CD4-positive, alpha-beta memory T cell (primary cell): ENCODE data around the gene FTCDNL1. TPM values are rescaled to one million over a fixed set of nuclear protein-coding genes. Genes with fewer than 3 reads are reported as not detected.

ENCODE experiments used
- CTCF ChIA-PET: fragments of 350-600 bp; sonication (Branson Sonifier 250); formaldehyde crosslinking; loops from one replicate; lab custom pipeline; 2021; ENCODE audit warnings: inconsistent platforms; ENCODE audit not compliant: partially characterized antibody; lab: Charles Lee
- POLR2A ChIA-PET: fragments of 350-600 bp; sonication (Branson Sonifier 250); formaldehyde crosslinking; loops from one replicate; lab custom pipeline; 2021; ENCODE audit not compliant: partially characterized antibody; lab: Charles Lee
- DNase-seq, 5 donors: peaks; one replicate each; pipeline versions ENCODE4 v3.0.0 to v3.0.0-alpha.2; 2020 to 2022; ENCODE audit warnings: mixed read lengths in 1 of 5
- H3K27ac ChIP-seq: one replicate; pipeline ENCODE4 v1.7.0; 2013; ENCODE audit warnings: low read depth, low read length
- H3K27me3 ChIP-seq: 2 replicates; pipeline ENCODE4 v1.7.0; 2013; ENCODE audit warnings: mild to moderate bottlenecking, low read length, moderate library complexity; ENCODE audit not compliant: insufficient read depth
- H3K36me3 ChIP-seq: 2 replicates; pipeline ENCODE4 v1.7.0; 2013; ENCODE audit warnings: mild to moderate bottlenecking, low read length, moderate library complexity; ENCODE audit not compliant: insufficient read depth
- H3K4me1 ChIP-seq: 2 replicates; pipeline ENCODE4 v1.7.0; 2013; ENCODE audit warnings: mild to moderate bottlenecking, low read length, moderate library complexity; ENCODE audit not compliant: insufficient read depth
- H3K4me3 ChIP-seq, 2 donors: one replicate each; pipeline ENCODE4 v1.7.0; 2013; ENCODE audit warnings: low read length in 2 of 2, mild to moderate bottlenecking in 1 of 2
- H3K9me3 ChIP-seq, 2 donors: one replicate each; pipeline ENCODE4 v1.7.0; 2013; ENCODE audit warnings: low read length in 2 of 2, control low read depth in 1 of 2; ENCODE audit not compliant: control insufficient read depth in 1 of 2
- H3K27ac Mint-ChIP-seq, 7 donors: one replicate each; pipeline ENCODE4 v1.8.0; 2020 to 2021; ENCODE audit warnings: mixed read lengths in 7 of 7, mild to moderate bottlenecking in 6 of 7, inconsistent platforms in 3 of 7, moderate library complexity in 3 of 7
- H3K27me3 Mint-ChIP-seq, 2 donors: one replicate each; pipeline ENCODE4 v1.8.0; 2020 to 2021; ENCODE audit warnings: mixed read lengths in 2 of 2
- H3K36me3 Mint-ChIP-seq, 2 donors: one replicate each; pipeline ENCODE4 v1.8.0; 2020 to 2021; ENCODE audit warnings: mixed read lengths in 2 of 2, inconsistent platforms in 1 of 2, mild to moderate bottlenecking in 1 of 2
- H3K4me1 Mint-ChIP-seq, 4 donors: one replicate each; pipeline ENCODE4 v1.8.0; 2020 to 2021; ENCODE audit warnings: mixed read lengths in 4 of 4, mild to moderate bottlenecking in 1 of 4
- H3K4me3 Mint-ChIP-seq, 8 donors: one replicate each; pipeline ENCODE4 v1.8.0; 2020 to 2021; ENCODE audit warnings: mixed read lengths in 8 of 8, mild to moderate bottlenecking in 7 of 8, moderate library complexity in 6 of 8, inconsistent platforms in 3 of 8
- H3K9me3 Mint-ChIP-seq, 8 donors: one replicate each; pipeline ENCODE4 v1.8.0; 2020 to 2021; ENCODE audit warnings: mixed read lengths in 8 of 8, mild to moderate bottlenecking in 5 of 8, inconsistent platforms in 3 of 8, moderate library complexity in 1 of 8
- intact Hi-C: fragments of 100-400 bp; cut with micrococcal nuclease; formaldehyde crosslinking; loops from one replicate; pipeline ENCODE4 v1.15.1; 2023
- polyA plus RNA-seq, 2 donors: library from polyadenylated mRNA; unstranded; fragments of 300-500 nt; fragmentation: Illumina TruSeq; gene quantifications; one replicate each; pipeline ENCODE4 v1.2.3, GENCODE V29; 2021
- total RNA-seq, 2 experiments: library from RNA; stranded (reverse); gene quantifications; one replicate each; pipeline ENCODE4 v1.2.3, GENCODE V29; 2021

Gene FTCDNL1
- total and polyA plus RNA-seq, 4 experiments from 2014 or later: 1.6 to 2.7 (median 2.1) TPM

GRCh38 chr2:199819746-199820145, 31.2 kb downstream of the FTCDNL1 start:
- Mint-ChIP-seq H3K27me3 (no peaks in the 10 kb centered on the region), H3K4me1 (no peaks in the 10 kb centered on the region), H3K36me3 (no peaks in the 10 kb centered on the region), H3K9me3 (peaks cover 0 to 3% (median 0%) of the 10 kb centered on the region in 8 donors), H3K27ac (no peak overlapping the region), H3K4me3 (no peak overlapping the region)
- CTCF ChIA-PET: interaction anchor here (0.6 kb wide), 1 partner anchor 12 kb away, joined by 3 read pairs; no protein-coding TSS in a partner anchor
- Histone ChIP-seq H3K4me3 (no peak overlapping the region), H3K27me3 (no peaks in the 10 kb centered on the region), H3K9me3 (no peaks in the 10 kb centered on the region), H3K36me3 (no peaks in the 10 kb centered on the region), H3K4me1 (no peaks in the 10 kb centered on the region), H3K27ac (no peak overlapping the region)
- intact Hi-C loops: no loop called here
- POLR2A ChIA-PET: no interaction called here
- DNase-seq: no peak

GRCh38 chr2:199818754-199819153, 32.2 kb downstream of the FTCDNL1 start:
- ChIA-PET POLR2A (no interaction called here), CTCF (no interaction called here)
- Mint-ChIP-seq H3K27me3 (no peaks in the 10 kb centered on the region), H3K4me1 (no peaks in the 10 kb centered on the region), H3K9me3 (peaks cover 0 to 3% (median 0%) of the 10 kb centered on the region in 8 donors), H3K36me3 (no peaks in the 10 kb centered on the region), H3K4me3 (no peak overlapping the region), H3K27ac (no peak overlapping the region)
- Histone ChIP-seq H3K36me3 (no peaks in the 10 kb centered on the region), H3K4me1 (no peaks in the 10 kb centered on the region), H3K27me3 (no peaks in the 10 kb centered on the region), H3K9me3 (no peaks in the 10 kb centered on the region), H3K27ac (no peak overlapping the region), H3K4me3 (no peak overlapping the region)
- DNase-seq: no peak
- intact Hi-C loops: no loop called here

GRCh38 chr2:199818026-199818425, 33.0 kb downstream of the FTCDNL1 start:
- CTCF ChIA-PET: no interaction called here
- H3K4me1 Mint-ChIP-seq: no peaks in the 10 kb centered on the region

GRCh38 chr2:199814817-199815211, 36.2 kb downstream of the FTCDNL1 start:
- DNase-seq: no peak
- intact Hi-C loops: no loop called here
- CTCF ChIA-PET: no interaction called here
- H3K27me3 ChIP-seq: no peaks in the 10 kb centered on the region
- no peak overlapping the region for H3K4me3 ChIP-seq
- POLR2A ChIA-PET: no interaction called here
- Mint-ChIP-seq H3K36me3 (peaks cover 0 to 4% of the 10 kb centered on the region in 2 donors), H3K9me3 (peaks cover 0 to 2% (median 0%) of the 10 kb centered on the region in 8 donors), H3K27me3 (no peaks in the 10 kb centered on the region), H3K4me1 (no peaks in the 10 kb centered on the region), H3K4me3 (no peak overlapping the region), H3K27ac (no peak overlapping the region)
- H3K4me1 ChIP-seq: no peaks in the 10 kb centered on the region
- no peaks in the 10 kb centered on the region for H3K36me3 ChIP-seq
- H3K27ac ChIP-seq: no peak overlapping the region
- H3K9me3 ChIP-seq: no peaks in the 10 kb centered on the region

More at GRCh38 chr2:199818026-199818425, 33.0 kb downstream of the FTCDNL1 start:
- H3K9me3 Mint-ChIP-seq: peaks cover 0 to 2% (median 0%) of the 10 kb centered on the region in 8 donors
- H3K27ac Mint-ChIP-seq: no peak overlapping the region
- POLR2A ChIA-PET: no interaction called here
- H3K9me3 ChIP-seq: no peaks in the 10 kb centered on the region
- no peaks in the 10 kb centered on the region for H3K4me1 ChIP-seq
- no peak for DNase-seq
- no peak overlapping the region for H3K4me3 Mint-ChIP-seq
- no peaks in the 10 kb centered on the region for H3K27me3 ChIP-seq
- H3K27me3 Mint-ChIP-seq: no peaks in the 10 kb centered on the region
- H3K27ac ChIP-seq: no peak overlapping the region
- H3K4me3 ChIP-seq: no peak overlapping the region
- intact Hi-C loops: no loop called here
- H3K36me3 ChIP-seq: no peaks in the 10 kb centered on the region
- H3K36me3 Mint-ChIP-seq: no peaks in the 10 kb centered on the region

GRCh38 chr2:199814101-199814816, 36.7 kb downstream of the FTCDNL1 start:
- no peak for DNase-seq
- no peak overlapping the region for H3K4me3 Mint-ChIP-seq
- Histone ChIP-seq H3K27ac (no peak overlapping the region), H3K4me3 (no peak overlapping the region), H3K36me3 (no peaks in the 10 kb centered on the region), H3K9me3 (no peaks in the 10 kb centered on the region), H3K27me3 (no peaks in the 10 kb centered on the region), H3K4me1 (no peaks in the 10 kb centered on the region)
- ChIA-PET POLR2A (no interaction called here), CTCF (no interaction called here)
- intact Hi-C loops: no loop called here
- no peaks in the 10 kb centered on the region for H3K9me3 Mint-ChIP-seq
- H3K4me1 Mint-ChIP-seq: no peaks in the 10 kb centered on the region
- no peak overlapping the region for H3K27ac Mint-ChIP-seq
- H3K27me3 Mint-ChIP-seq: no peaks in the 10 kb centered on the region
- H3K36me3 Mint-ChIP-seq: peaks cover 0 to 4% of the 10 kb centered on the region in 2 donors

- Histone ChIP-seq H3K4me1 (no peaks in the 10 kb centered on the region), H3K27ac (no peak overlapping the region), H3K4me3 (no peak overlapping the region), H3K9me3 (no peaks in the 10 kb centered on the region), H3K36me3 (no peaks in the 10 kb centered on the region), H3K27me3 (no peaks in the 10 kb centered on the region)
- ChIA-PET CTCF (no interaction called here), POLR2A (no interaction called here)
- H3K9me3 Mint-ChIP-seq: no peaks in the 10 kb centered on the region
- H3K27me3 Mint-ChIP-seq: no peaks in the 10 kb centered on the region
- intact Hi-C loops: no loop called here
- no peak overlapping the region for H3K4me3 Mint-ChIP-seq
- H3K27ac Mint-ChIP-seq: no peak overlapping the region
- no peak for DNase-seq
- H3K36me3 Mint-ChIP-seq: peaks cover 0 to 4% of the 10 kb centered on the region in 2 donors
- no peaks in the 10 kb centered on the region for H3K4me1 Mint-ChIP-seq
Observed at GRCh38 chr2:199812493-199812892, 38.5 kb downstream of the FTCDNL1 start.

- no peak overlapping the region for H3K4me3 Mint-ChIP-seq
- no peak overlapping the region for H3K4me3 ChIP-seq
- no peaks in the 10 kb centered on the region for H3K36me3 ChIP-seq
- no peak overlapping the region for H3K27ac ChIP-seq
- no peaks in the 10 kb centered on the region for H3K4me1 Mint-ChIP-seq
- peaks cover 0 to 4% of the 10 kb centered on the region in 2 donors for H3K36me3 Mint-ChIP-seq
- intact Hi-C loops: no loop called here
- no peak overlapping the region for H3K27ac Mint-ChIP-seq
- H3K27me3 ChIP-seq: no peaks in the 10 kb centered on the region
- POLR2A ChIA-PET: no interaction called here
- H3K9me3 ChIP-seq: no peaks in the 10 kb centered on the region
- no peak for DNase-seq
- peaks cover 0 to 1% (median 0%) of the 10 kb centered on the region in 8 donors for H3K9me3 Mint-ChIP-seq
- CTCF ChIA-PET: no interaction called here
- no peaks in the 10 kb centered on the region for H3K4me1 ChIP-seq
- H3K27me3 Mint-ChIP-seq: no peaks in the 10 kb centered on the region
Observed at GRCh38 chr2:199811346-199811745, 39.6 kb downstream of the FTCDNL1 start.
